ENCODE results near the gene TMEM115. TPM values are rescaled to one million over a fixed set of nuclear protein-coding genes. Genes with fewer than 3 reads are reported as not detected.

The TMEM115 gene
- total and polyA plus RNA-seq, 2 experiments from 2014 or later, result 17.8 to 49.2 TPM

GRCh38 chr3:50378024-50378423, 18.7 kb upstream of the TMEM115 start:
- ATAC-seq (peak; percentile 35), DNase-seq (ENCODE audit: low spot score) (peak; percentile 42)
- H3K27ac Mint-ChIP-seq, result no peak overlapping the region
- H3K9me3 Mint-ChIP-seq, result no peaks in the 10 kb centered on the region; the same call in 1 of the 3 replicates
- no peak overlapping the region; the same call in 2 of the 3 replicates for H3K4me3 Mint-ChIP-seq
- peaks cover 6% of the 10 kb centered on the region for H3K4me1 ChIP-seq (ENCODE audit: insufficient read depth)
- no peaks in the 10 kb centered on the region for H3K79me2 ChIP-seq (replicated peaks; ENCODE audit: insufficient read depth)
- H4K20me1 ChIP-seq (replicated peaks; ENCODE audit: insufficient read depth), result no peaks in the 10 kb centered on the region
- H3K9me2 ChIP-seq (ENCODE audit: insufficient read depth), result no peaks in the 10 kb centered on the region
- no peaks in the 10 kb centered on the region; the same call in 2 of the 3 replicates for H3K36me3 Mint-ChIP-seq (ENCODE audit: low read depth)
- no peaks in the 10 kb centered on the region for H3K27me3 ChIP-seq (ENCODE audit: insufficient read depth)
- peaks cover 15% of the 10 kb centered on the region for H3K4me1 Mint-ChIP-seq
- no peaks in the 10 kb centered on the region for H3F3A ChIP-seq (replicated peaks; ENCODE audit: low read depth)
- H3K27me3 Mint-ChIP-seq (ENCODE audit: insufficient read depth, low read depth, poor library complexity), result peaks cover 20% of the 10 kb centered on the region
- H3K4me3 ChIP-seq, result no peak overlapping the region
- H3K4me2 ChIP-seq, result no peak overlapping the region
- H3K36me3 ChIP-seq (ENCODE audit: insufficient read depth), result no peaks in the 10 kb centered on the region
- no peak overlapping the region for H2AFZ ChIP-seq
- no peak overlapping the region for H3K27ac ChIP-seq (ENCODE audit: low read depth)
- TF ChIP-seq CTCF (conservative IDR thresholded peaks at IDR 0.05; ENCODE audit: low read depth in 2 of 2) (peak; percentile 32 to 65; a peak in 3 of 4 replicates), ZNF462 (CRISPR knock-in tag; IDR thresholded peaks at IDR 0.05) (no peak)

Data from GM23338 (cell line).